Measurements from ENCODE around the gene TCF4. TPM values are rescaled to one million over a fixed set of nuclear protein-coding genes. Genes with fewer than 3 reads are reported as not detected.

Gene TCF4
- total RNA-seq, 1 experiment from 2014 or later, result 2.3 TPM

DNA sequence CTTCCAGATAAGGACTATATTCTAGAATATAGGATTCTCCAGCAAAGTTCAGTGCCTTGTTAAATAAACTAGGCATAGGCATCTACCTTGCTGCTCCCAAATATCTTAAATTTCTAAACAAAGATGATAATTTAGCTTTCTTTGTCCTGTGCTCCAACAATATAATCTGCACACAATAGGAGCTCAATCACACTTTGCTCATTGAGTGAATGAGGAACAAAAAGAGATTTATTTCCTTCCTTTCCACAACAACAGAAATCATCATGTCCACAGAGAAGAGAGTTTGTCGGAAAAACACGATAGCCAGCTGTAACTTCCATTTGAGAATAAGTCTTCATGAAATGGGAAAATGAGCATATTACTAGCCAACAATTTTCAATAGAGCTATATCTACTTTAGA is 256.7 kb downstream of the TCF4 start:
- in situ Hi-C loops (cut with HindIII; ENCODE audit: low pct_unique_long_range_greater_than_20kb, low sequenced_read_pairs), result no loop called here

DNA sequence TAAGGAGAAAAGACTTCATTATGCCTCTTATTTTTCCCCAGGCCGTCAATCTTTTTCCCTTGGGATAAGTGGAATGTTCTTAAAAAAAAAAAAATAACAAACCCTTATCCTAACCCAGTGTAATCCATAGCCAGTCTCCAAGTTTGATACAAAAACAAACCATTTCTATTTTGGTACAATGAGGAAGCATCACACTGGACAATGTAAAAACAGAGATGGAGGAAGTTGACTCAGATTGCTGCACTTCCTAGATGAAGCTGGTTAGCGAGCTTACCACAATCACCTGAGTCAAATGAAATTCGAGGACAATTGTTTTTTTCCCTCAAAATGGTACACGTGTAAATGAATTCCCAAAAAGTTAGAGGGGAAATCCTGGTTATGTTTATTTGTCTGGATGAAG is 259.7 kb downstream of the TCF4 start:
- Histone ChIP-seq H3K4me3 (ENCODE audit: low read depth in 2 of 2, low read length in 2 of 2) (no peak overlapping the region), H3K27me3 (ENCODE audit: control insufficient read depth, insufficient read depth, low read length) (no peaks in the 10 kb centered on the region), H3K4me1 (ENCODE audit: control insufficient read depth, insufficient read depth, low read length) (no peaks in the 10 kb centered on the region), H3K27ac (ENCODE audit: low read length) (no peak overlapping the region), H3K36me3 (ENCODE audit: control insufficient read depth, insufficient read depth, low read length) (no peaks in the 10 kb centered on the region), H3K9me3 (ENCODE audit: control insufficient read depth, insufficient read depth, low read depth, low read length) (no peaks in the 10 kb centered on the region)
- TF ChIP-seq, protein P1, sequence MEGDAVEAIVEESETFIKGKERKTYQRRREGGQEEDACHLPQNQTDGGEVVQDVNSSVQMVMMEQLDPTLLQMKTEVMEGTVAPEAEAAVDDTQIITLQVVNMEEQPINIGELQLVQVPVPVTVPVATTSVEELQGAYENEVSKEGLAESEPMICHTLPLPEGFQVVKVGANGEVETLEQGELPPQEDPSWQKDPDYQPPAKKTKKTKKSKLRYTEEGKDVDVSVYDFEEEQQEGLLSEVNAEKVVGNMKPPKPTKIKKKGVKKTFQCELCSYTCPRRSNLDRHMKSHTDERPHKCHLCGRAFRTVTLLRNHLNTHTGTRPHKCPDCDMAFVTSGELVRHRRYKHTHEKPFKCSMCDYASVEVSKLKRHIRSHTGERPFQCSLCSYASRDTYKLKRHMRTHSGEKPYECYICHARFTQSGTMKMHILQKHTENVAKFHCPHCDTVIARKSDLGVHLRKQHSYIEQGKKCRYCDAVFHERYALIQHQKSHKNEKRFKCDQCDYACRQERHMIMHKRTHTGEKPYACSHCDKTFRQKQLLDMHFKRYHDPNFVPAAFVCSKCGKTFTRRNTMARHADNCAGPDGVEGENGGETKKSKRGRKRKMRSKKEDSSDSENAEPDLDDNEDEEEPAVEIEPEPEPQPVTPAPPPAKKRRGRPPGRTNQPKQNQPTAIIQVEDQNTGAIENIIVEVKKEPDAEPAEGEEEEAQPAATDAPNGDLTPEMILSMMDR (IDR thresholded peaks at IDR 0.05), result no peak
- TF ChIP-seq SIN3A (IDR thresholded peaks at IDR 0.05; ENCODE audit: borderline replicate concordance, insufficient read depth, low read depth, low read length) (no peak), POLR2AphosphoS5 (IDR thresholded peaks at IDR 0.05; ENCODE audit: low read depth, low read length) (no peak), TCF7L2 (IDR thresholded peaks at IDR 0.05; ENCODE audit: low read depth, low read length) (no peak)
- TF ChIP-seq, protein P2, sequence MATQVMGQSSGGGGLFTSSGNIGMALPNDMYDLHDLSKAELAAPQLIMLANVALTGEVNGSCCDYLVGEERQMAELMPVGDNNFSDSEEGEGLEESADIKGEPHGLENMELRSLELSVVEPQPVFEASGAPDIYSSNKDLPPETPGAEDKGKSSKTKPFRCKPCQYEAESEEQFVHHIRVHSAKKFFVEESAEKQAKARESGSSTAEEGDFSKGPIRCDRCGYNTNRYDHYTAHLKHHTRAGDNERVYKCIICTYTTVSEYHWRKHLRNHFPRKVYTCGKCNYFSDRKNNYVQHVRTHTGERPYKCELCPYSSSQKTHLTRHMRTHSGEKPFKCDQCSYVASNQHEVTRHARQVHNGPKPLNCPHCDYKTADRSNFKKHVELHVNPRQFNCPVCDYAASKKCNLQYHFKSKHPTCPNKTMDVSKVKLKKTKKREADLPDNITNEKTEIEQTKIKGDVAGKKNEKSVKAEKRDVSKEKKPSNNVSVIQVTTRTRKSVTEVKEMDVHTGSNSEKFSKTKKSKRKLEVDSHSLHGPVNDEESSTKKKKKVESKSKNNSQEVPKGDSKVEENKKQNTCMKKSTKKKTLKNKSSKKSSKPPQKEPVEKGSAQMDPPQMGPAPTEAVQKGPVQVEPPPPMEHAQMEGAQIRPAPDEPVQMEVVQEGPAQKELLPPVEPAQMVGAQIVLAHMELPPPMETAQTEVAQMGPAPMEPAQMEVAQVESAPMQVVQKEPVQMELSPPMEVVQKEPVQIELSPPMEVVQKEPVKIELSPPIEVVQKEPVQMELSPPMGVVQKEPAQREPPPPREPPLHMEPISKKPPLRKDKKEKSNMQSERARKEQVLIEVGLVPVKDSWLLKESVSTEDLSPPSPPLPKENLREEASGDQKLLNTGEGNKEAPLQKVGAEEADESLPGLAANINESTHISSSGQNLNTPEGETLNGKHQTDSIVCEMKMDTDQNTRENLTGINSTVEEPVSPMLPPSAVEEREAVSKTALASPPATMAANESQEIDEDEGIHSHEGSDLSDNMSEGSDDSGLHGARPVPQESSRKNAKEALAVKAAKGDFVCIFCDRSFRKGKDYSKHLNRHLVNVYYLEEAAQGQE (IDR thresholded peaks at IDR 0.05; ENCODE audit: insufficient read depth in 1 of 2, low read depth in 2 of 2, low read length in 1 of 2), result no peak
- CTCF ChIA-PET, result no interaction called here
- POLR2A ChIA-PET, result no interaction called here
- no TSS peak for BruUV-seq (replicated peaks)
- in situ Hi-C loops (cut with HindIII; ENCODE audit: low pct_unique_long_range_greater_than_20kb, low sequenced_read_pairs), result no loop called here
- ATAC-seq (no peak), DNase-seq (ENCODE audit: low read depth, low spot score) (no peak)
- intact Hi-C loops (cut with micrococcal nuclease; ENCODE audit: unreplicated experiment), result no loop called here

More for the DNA sequence above, 256.7 kb downstream of the TCF4 start:
- ChIA-PET POLR2A (no interaction called here), CTCF (no interaction called here)
- intact Hi-C loops (cut with micrococcal nuclease; ENCODE audit: unreplicated experiment), result no loop called here
- H3K4me3 ChIP-seq (ENCODE audit: low read depth in 2 of 2, low read length in 2 of 2), result no peak overlapping the region
- H3K27me3 ChIP-seq (ENCODE audit: control insufficient read depth, insufficient read depth, low read length), result no peaks in the 10 kb centered on the region
- H3K36me3 ChIP-seq (ENCODE audit: control insufficient read depth, insufficient read depth, low read length), result no peaks in the 10 kb centered on the region
- BruUV-seq (replicated peaks), result no TSS peak
- H3K4me1 ChIP-seq (ENCODE audit: control insufficient read depth, insufficient read depth, low read length), result no peaks in the 10 kb centered on the region
- no peak overlapping the region for H3K27ac ChIP-seq (ENCODE audit: low read length)
- H3K9me3 ChIP-seq (ENCODE audit: control insufficient read depth, insufficient read depth, low read depth, low read length), result no peaks in the 10 kb centered on the region
- ATAC-seq, result no peak
- TF ChIP-seq SIN3A (IDR thresholded peaks at IDR 0.05; ENCODE audit: borderline replicate concordance, insufficient read depth, low read depth, low read length) (no peak), POLR2AphosphoS5 (IDR thresholded peaks at IDR 0.05; ENCODE audit: low read depth, low read length) (no peak), TCF7L2 (IDR thresholded peaks at IDR 0.05; ENCODE audit: low read depth, low read length) (no peak)
- TF ChIP-seq, protein P1 (IDR thresholded peaks at IDR 0.05), result no peak
- TF ChIP-seq, protein P2 (IDR thresholded peaks at IDR 0.05; ENCODE audit: insufficient read depth in 1 of 2, low read depth in 2 of 2, low read length in 1 of 2), result no peak
- no peak for DNase-seq (ENCODE audit: low read depth, low spot score)

Measured in Panc1 (cell line).